NCI-H1105 (cell line): ENCODE results near the gene FRRS1L.

Experiments
- DNase-seq: peaks from one replicate; lab custom pipeline; 2025; lab: John Stamatoyannopoulos, UW

Gene FRRS1L

GRCh38 chr9:109101810-109102209, 65.2 kb downstream of the FRRS1L start:
- no peak for DNase-seq

- no peak for DNase-seq
Observed at GRCh38 chr9:109101202-109101595, 65.8 kb downstream of the FRRS1L start.

GRCh38 chr9:109100543-109101201, 66.4 kb downstream of the FRRS1L start:
- no peak for DNase-seq

GRCh38 chr9:109098960-109099308, 68.1 kb downstream of the FRRS1L start:
- DNase-seq, result no peak

GRCh38 chr9:109098171-109098959, 68.7 kb downstream of the FRRS1L start:
- DNase-seq, result no peak

GRCh38 chr9:109097146-109097545, 69.9 kb downstream of the FRRS1L start:
- no peak for DNase-seq

GRCh38 chr9:109095321-109095720, 71.7 kb downstream of the FRRS1L start:
- DNase-seq, result no peak

GRCh38 chr9:109094268-109094667, 72.8 kb downstream of the FRRS1L start:
- no peak for DNase-seq

GRCh38 chr9:109092587-109092986, 74.5 kb downstream of the FRRS1L start:
- no peak for DNase-seq

- DNase-seq, result no peak
Observed at GRCh38 chr9:109092051-109092580, 74.9 kb downstream of the FRRS1L start.

GRCh38 chr9:109088221-109088620, 78.8 kb downstream of the FRRS1L start:
- no peak for DNase-seq

GRCh38 chr9:109087795-109088194, 79.3 kb downstream of the FRRS1L start:
- no peak for DNase-seq

GRCh38 chr9:109086221-109086620, 80.8 kb downstream of the FRRS1L start:
- DNase-seq, result no peak

- DNase-seq, result no peak
Observed at GRCh38 chr9:109085510-109085909, 81.5 kb downstream of the FRRS1L start.

- DNase-seq, result no peak
Observed at GRCh38 chr9:109083813-109084405, 83.1 kb downstream of the FRRS1L start.

- no peak for DNase-seq
Observed at GRCh38 chr9:109083141-109083540, 83.9 kb downstream of the FRRS1L start.

- no peak for DNase-seq
Observed at GRCh38 chr9:109082091-109082620, 84.9 kb downstream of the FRRS1L start.
